Tibial nerve (tissue), 4 donors: Measurements from ENCODE around the gene ESYT2.

Experiments used
- EP300 ChIP-seq, 2 donors: sonication (generic); formaldehyde crosslinking; IDR thresholded peaks; one replicate each; pipeline ENCODE4 v1.6.1; 2017; ENCODE audit warnings: antibody characterized with exemption in 2 of 2, mild to moderate bottlenecking in 1 of 2
- POLR2A ChIP-seq, 2 donors: fragments of 450-650 bp; IDR thresholded peaks; one replicate each; pipeline ENCODE4 v1.6.1; 2017; ENCODE audit warnings: antibody characterized with exemption in 2 of 2, mild to moderate bottlenecking in 2 of 2, moderate library complexity in 2 of 2
- TF ChIP-seq, protein P1 (sequence below), 5 experiments: fragments of 200-600 bp in 3 of 5; fragments of 450-650 bp in 2 of 5; sonication (generic) in 3 of 5; IDR thresholded peaks; one replicate each; pipeline ENCODE4 v1.5.1; 2016 to 2019; ENCODE audit warnings: antibody characterized with exemption in 5 of 5, mild to moderate bottlenecking in 3 of 5, moderate library complexity in 2 of 5

- TF ChIP-seq, protein P1, sequence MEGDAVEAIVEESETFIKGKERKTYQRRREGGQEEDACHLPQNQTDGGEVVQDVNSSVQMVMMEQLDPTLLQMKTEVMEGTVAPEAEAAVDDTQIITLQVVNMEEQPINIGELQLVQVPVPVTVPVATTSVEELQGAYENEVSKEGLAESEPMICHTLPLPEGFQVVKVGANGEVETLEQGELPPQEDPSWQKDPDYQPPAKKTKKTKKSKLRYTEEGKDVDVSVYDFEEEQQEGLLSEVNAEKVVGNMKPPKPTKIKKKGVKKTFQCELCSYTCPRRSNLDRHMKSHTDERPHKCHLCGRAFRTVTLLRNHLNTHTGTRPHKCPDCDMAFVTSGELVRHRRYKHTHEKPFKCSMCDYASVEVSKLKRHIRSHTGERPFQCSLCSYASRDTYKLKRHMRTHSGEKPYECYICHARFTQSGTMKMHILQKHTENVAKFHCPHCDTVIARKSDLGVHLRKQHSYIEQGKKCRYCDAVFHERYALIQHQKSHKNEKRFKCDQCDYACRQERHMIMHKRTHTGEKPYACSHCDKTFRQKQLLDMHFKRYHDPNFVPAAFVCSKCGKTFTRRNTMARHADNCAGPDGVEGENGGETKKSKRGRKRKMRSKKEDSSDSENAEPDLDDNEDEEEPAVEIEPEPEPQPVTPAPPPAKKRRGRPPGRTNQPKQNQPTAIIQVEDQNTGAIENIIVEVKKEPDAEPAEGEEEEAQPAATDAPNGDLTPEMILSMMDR (IDR thresholded peaks at IDR 0.05) = no peak
- TF ChIP-seq POLR2A (IDR thresholded peaks at IDR 0.05) = no peak
- no peak for TF ChIP-seq EP300 (IDR thresholded peaks at IDR 0.05)
Measured at GRCh38 chr7:158809596-158809995, 19.7 kb downstream of the ESYT2 start.
